Activated naive CD8-positive, alpha-beta T cell treated with anti-CD3 and anti-CD28 coated beads, Interleukin-2, amount 10 ng/mL, durations not matched to agents 7 days and 5 days (primary cell): ENCODE measurements around the gene ERAL1. TPM values are rescaled to one million over a fixed set of nuclear protein-coding genes. Genes with fewer than 3 reads are reported as not detected.

ENCODE experiments used
- ATAC-seq: fragments of 150-1000 bp; cut with Tn5 transposase; one replicate; pipeline ENCODE4 v1.10.0; 2021; ENCODE audit warnings: low read depth, moderate library complexity
- POLR2A ChIA-PET: fragments of 350-600 bp; sonication (Branson Sonifier 250); formaldehyde crosslinking; loops from one replicate; lab custom pipeline; 2021; ENCODE audit warnings: antibody characterized with exemption; lab: Charles Lee
- DNase-seq: peaks from one replicate; pipeline ENCODE4 v3.0.0; 2021
- H3K27ac Mint-ChIP-seq: one replicate; pipeline ENCODE4 v1.8.0; 2022; ENCODE audit warnings: mild to moderate bottlenecking, mixed read lengths
- H3K27me3 Mint-ChIP-seq: one replicate; pipeline ENCODE4 v1.8.0; 2022; ENCODE audit warnings: mild to moderate bottlenecking, moderate library complexity, mixed read lengths
- H3K36me3 Mint-ChIP-seq: one replicate; pipeline ENCODE4 v1.8.0; 2021; ENCODE audit warnings: mild to moderate bottlenecking, mixed read lengths
- H3K4me1 Mint-ChIP-seq: one replicate; pipeline ENCODE4 v1.8.0; 2021; ENCODE audit warnings: mixed read lengths
- H3K4me3 Mint-ChIP-seq: one replicate; pipeline ENCODE4 v1.8.0; 2022; ENCODE audit warnings: mild to moderate bottlenecking, moderate library complexity, mixed read lengths
- H3K9me3 Mint-ChIP-seq: one replicate; pipeline ENCODE4 v1.8.0; 2021; ENCODE audit warnings: mixed read lengths
- total RNA-seq, 2 experiments: library from RNA; stranded (reverse); gene quantifications; one replicate each; pipeline ENCODE4 v1.2.3, GENCODE V29; 2021

Gene ERAL1
- total RNA-seq, 2 experiments from 2014 or later, result 34.3 to 37.6 TPM

DNA sequence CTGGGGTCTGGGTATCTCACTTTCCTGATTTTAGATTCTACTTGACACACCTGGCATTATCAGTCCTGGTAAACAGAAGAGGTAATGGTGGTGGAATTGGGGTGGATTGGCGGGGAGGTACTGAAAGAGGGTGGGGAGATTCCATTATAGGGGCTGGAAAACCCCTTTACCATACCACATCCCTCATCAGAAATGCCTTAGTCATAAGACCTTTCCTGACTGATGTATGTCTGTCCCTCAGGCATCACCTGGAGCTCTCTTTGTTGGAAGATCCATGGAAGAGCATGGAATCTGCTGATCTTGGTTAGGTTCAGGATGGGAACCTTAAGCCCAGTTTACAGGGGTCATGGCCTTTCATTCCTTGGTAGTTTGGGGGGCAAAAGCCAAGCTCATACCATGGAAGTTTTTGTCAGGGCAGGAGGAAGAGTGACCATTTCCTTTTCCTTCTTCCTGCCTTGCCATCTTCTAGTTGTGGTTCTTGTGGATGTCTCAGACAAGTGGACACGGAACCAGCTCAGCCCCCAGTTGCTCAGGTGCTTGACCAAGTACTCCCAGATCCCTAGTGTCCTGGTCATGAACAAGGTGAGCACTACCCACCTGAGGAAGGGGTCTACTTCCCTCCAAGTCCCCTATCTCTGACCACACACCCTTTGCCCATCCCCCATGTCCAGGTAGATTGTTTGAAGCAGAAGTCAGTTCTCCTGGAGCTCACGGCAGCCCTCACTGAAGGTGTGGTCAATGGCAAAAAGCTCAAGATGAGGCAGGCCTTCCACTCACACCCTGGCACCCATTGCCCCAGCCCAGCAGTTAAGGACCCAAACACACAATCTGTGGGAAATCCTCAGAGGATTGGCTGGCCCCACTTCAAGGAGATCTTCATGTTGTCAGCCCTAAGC is 3.3 kb downstream of the ERAL1 start:
- no peak overlapping the region for H3K27ac Mint-ChIP-seq
- peaks cover 14% of the 10 kb centered on the region for H3K4me1 Mint-ChIP-seq
- no peak overlapping the region for H3K4me3 Mint-ChIP-seq
- ATAC-seq, result no peak
- DNase-seq, result no peak
- H3K36me3 Mint-ChIP-seq, result peaks cover 11% of the 10 kb centered on the region
- H3K27me3 Mint-ChIP-seq, result no peaks in the 10 kb centered on the region
- POLR2A ChIA-PET, result interaction anchor here (0.6 to 2.0 kb wide), 3 partner anchors 13 to 138 kb away, joined by 3 to 4 read pairs (median 4); partner anchors contain the start of gene RPL23A
- H3K9me3 Mint-ChIP-seq, result no peaks in the 10 kb centered on the region

DNA sequence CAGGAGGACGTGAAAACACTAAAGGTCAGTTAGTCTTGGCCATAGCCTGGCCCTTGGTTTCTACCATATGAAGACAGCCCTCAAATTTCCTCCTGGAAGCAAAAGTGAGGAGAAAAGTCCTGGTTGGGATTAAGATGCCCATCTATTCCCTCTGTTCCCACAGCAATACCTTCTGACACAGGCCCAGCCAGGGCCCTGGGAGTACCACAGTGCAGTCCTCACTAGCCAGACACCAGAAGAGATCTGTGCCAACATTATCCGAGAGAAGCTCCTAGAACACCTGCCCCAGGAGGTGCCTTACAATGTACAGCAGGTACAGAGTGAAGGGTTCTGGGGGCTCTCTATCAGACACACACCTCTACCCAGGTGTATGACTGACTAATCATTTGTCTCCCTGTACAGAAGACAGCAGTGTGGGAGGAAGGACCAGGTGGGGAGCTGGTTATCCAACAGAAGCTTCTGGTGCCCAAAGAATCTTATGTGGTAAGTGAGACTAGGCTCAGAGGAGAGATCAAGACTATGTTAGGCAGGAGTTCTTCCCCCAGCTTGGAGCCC is 4.1 kb downstream of the ERAL1 start:
- DNase-seq, result no peak
- peaks cover 11% of the 10 kb centered on the region for H3K36me3 Mint-ChIP-seq
- no peaks in the 10 kb centered on the region for H3K9me3 Mint-ChIP-seq
- POLR2A ChIA-PET, result interaction anchor here (0.6 to 2.0 kb wide), 3 partner anchors 12 to 139 kb away, joined by 3 to 4 read pairs (median 4); partner anchors contain the start of gene RPL23A
- no peak overlapping the region for H3K4me3 Mint-ChIP-seq
- H3K4me1 Mint-ChIP-seq, result peaks cover 14% of the 10 kb centered on the region
- no peaks in the 10 kb centered on the region for H3K27me3 Mint-ChIP-seq
- no peak for ATAC-seq
- H3K27ac Mint-ChIP-seq, result no peak overlapping the region

- no peak for ATAC-seq
- Mint-ChIP-seq H3K4me3 (no peak overlapping the region), H3K27me3 (no peaks in the 10 kb centered on the region), H3K27ac (no peak overlapping the region), H3K9me3 (no peaks in the 10 kb centered on the region), H3K36me3 (peaks cover 11% of the 10 kb centered on the region), H3K4me1 (peaks cover 8% of the 10 kb centered on the region)
- POLR2A ChIA-PET, result interaction anchor here (1.5 kb wide), 1 partner anchor 11 kb away, joined by 4 read pairs; no protein-coding TSS in a partner anchor
- DNase-seq, result no peak
Observed at GRCh38 chr17:28860363-28860808, 5.6 kb downstream of the ERAL1 start.

DNA sequence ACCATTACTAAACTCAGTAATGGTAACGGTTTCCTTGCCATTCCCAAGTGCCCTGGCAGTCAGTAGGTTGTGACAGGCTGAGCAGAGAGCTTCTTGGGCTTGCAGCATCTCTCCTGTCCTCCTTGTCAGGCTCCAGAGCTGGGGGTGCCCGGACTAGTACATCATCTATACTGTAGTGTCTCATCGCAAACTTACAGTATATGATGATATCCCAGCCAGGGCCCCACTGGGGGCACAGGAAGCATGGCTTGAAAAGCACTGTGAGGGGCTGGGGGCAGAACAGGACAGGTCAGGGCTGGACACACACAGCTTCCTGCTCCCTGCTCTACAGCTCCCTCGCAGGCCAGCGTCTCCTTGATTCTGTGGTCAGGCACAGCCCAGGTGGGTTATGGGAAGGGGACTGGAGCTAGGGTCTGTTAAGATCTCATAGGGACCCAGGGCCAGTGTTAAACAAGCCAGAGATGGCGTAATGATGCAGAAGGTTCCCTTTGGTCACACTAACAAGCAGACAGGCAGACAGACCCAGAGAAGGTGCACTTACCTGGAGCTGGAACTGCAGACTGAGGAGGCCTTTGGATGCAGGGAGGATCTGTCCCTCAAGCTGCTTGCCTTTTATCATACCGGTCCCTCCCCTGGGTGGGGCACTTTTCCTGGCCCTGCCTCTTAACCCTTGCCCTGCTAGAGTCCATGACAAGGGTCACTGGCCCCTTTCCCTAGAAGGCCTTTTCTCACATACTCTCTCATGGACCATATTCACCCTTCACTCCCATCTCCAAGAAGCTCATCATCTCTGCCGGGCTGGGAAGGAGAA is 6.8 kb downstream of the ERAL1 start:
- Mint-ChIP-seq H3K9me3 (no peaks in the 10 kb centered on the region), H3K4me1 (peaks cover 5% of the 10 kb centered on the region), H3K36me3 (peaks cover 8% of the 10 kb centered on the region), H3K27me3 (no peaks in the 10 kb centered on the region), H3K4me3 (no peak overlapping the region), H3K27ac (no peak overlapping the region)
- no peak for DNase-seq
- POLR2A ChIA-PET, result interaction anchor here (1.5 kb wide), 1 partner anchor 10 kb away, joined by 4 read pairs; no protein-coding TSS in a partner anchor
- no peak for ATAC-seq

DNA sequence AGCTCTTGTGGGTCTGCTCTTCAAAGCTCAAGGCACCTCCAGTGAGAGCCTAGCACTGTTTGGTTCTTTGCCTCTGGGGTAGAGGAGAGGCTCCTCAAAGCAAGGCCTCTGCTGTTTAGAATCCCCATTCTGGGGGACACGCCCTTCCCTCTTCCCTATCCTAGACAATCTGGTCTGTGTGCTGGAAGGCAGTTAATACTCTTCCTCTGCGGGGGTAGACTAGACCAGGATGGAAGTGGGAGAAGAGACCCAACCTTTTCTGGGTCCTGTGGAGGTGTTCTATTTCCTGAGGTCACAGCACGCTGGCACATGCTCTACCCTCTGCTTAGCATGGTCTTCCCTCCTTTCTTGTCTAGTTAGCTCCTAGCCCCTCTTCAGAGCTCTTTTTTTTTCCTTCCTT is 7.7 kb downstream of the ERAL1 start:
- no peak for DNase-seq
- H3K27ac Mint-ChIP-seq, result no peak overlapping the region
- no peaks in the 10 kb centered on the region for H3K27me3 Mint-ChIP-seq
- no peak for ATAC-seq
- POLR2A ChIA-PET, result no interaction called here
- peaks cover 8% of the 10 kb centered on the region for H3K36me3 Mint-ChIP-seq
- H3K4me1 Mint-ChIP-seq, result peaks cover 5% of the 10 kb centered on the region
- no peak overlapping the region for H3K4me3 Mint-ChIP-seq
- H3K9me3 Mint-ChIP-seq, result no peaks in the 10 kb centered on the region

DNA sequence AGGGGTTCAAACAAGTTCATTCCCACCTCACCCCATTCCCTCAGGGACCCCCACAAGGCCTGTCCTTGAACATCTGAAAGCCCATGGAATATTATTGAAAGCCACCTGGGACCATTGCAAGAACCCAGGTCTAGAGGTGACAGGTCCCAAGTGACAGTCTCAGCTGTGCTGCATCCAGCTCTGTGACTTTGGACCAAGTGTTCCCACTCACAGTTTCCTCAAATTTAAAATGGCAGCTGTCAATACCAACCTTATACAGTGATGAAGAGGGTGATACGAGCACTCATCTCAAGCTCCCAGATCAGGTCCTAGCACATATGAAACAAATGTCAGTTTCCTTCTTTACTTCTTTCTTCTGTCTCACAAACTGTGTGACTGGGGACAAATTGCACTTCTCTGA is 9.1 kb downstream of the ERAL1 start:
- DNase-seq, result no peak
- Mint-ChIP-seq H3K27ac (no peak overlapping the region), H3K4me1 (peaks cover 3% of the 10 kb centered on the region), H3K4me3 (no peak overlapping the region), H3K27me3 (no peaks in the 10 kb centered on the region), H3K36me3 (peaks cover 4% of the 10 kb centered on the region), H3K9me3 (no peaks in the 10 kb centered on the region)
- ATAC-seq, result no peak
- POLR2A ChIA-PET, result no interaction called here

DNA sequence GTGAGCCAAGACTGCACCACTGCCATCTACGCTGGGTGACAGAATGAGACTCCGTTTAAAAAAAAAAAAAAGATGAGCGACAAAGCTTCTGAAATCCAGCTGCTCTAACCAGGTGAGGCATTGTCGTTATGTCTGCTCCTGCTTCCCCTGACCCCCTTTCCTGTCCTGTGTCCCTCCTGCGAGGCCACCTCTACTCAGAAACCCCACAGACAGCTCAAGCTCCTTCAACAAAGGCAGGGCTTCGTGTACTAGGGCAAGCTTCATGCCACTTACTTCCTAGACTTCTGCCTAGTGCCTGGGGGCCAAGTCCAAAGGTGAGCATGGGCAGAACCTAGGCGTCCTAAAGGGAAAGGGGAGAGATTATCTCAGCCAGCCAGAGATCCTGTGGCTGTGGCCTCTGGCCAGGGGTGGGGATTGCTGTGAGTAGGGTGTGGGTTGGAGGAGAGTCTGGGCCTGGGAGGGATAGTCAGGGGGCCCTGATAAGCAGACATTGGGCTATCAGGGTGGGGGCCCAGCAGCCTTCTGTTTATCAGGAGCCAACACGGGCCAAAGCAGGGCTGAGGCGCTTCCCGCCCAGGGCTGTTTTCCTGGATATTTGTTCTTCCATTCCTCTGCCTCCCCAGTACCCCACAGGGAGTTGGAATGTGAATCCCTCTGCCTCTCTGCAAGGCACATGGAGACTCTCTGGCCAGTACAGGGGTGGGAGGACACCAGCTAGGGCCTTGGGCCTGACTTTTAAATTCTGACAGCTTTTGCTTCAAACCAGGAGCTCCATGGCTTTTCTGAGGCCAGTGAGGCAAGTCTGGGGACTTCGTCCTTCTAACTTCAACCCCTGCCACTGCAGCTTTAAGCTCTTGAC is 10.4 kb downstream of the ERAL1 start:
- POLR2A ChIA-PET, result interaction anchor here (0.6 kb wide), 2 partner anchors 27 to 86 kb away, joined by 3 read pairs; partner anchors contain the start of gene PHF12
- Mint-ChIP-seq H3K27me3 (no peaks in the 10 kb centered on the region), H3K27ac (no peak overlapping the region), H3K36me3 (peaks cover 4% of the 10 kb centered on the region), H3K4me3 (no peak overlapping the region), H3K9me3 (no peaks in the 10 kb centered on the region), H3K4me1 (peaks cover 3% of the 10 kb centered on the region)
- no peak for DNase-seq
- ATAC-seq, result no peak

DNA sequence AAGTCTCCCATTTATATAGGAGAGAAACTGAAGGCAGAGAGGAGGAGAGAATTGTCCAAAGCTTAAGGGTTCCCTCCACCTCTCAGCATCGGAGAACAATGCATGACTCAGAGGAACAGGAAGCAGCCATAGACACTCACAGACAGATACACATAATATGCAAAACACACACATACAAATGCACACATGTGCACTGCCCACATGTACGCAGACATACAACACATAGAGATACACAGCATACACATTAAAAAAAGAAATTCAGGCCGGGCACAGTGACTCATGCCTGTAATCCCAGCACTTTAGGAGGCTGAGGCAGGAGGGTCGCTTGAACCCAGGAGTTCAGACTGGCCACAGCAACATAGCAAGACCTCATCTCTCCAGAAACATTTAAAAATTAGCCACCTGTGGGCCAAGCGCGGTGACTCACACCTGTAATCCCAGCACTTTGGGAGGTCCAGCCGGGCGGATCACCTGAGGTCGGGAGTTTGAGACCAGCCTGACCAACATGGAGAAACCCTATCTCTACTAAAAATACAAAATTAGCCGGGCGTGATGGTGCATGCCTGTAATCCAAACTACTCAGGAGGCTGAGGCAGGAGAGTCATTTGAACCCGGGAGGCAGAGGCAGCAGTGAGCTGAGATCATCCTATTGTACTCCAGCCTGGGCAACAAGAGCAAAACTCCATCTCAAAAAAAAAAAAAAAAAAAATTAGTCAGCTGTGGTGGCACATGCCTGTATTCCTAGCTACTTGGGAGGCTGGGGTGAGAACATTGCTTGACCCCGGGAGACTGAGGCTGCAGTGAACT is 11.3 kb downstream of the ERAL1 start:
- ATAC-seq (no peak), DNase-seq (no peak)
- H3K36me3 Mint-ChIP-seq, result peaks cover 3% of the 10 kb centered on the region
- no peaks in the 10 kb centered on the region for H3K9me3 Mint-ChIP-seq
- H3K4me1 Mint-ChIP-seq, result peaks cover 6% of the 10 kb centered on the region
- H3K27me3 Mint-ChIP-seq, result no peaks in the 10 kb centered on the region
- H3K27ac Mint-ChIP-seq, result peak overlapping the region; percentile 28
- H3K4me3 Mint-ChIP-seq, result no peak overlapping the region
- POLR2A ChIA-PET, result interaction anchor here (0.6 kb wide), 1 partner anchor 26 kb away, joined by 3 read pairs; no protein-coding TSS in a partner anchor

DNA sequence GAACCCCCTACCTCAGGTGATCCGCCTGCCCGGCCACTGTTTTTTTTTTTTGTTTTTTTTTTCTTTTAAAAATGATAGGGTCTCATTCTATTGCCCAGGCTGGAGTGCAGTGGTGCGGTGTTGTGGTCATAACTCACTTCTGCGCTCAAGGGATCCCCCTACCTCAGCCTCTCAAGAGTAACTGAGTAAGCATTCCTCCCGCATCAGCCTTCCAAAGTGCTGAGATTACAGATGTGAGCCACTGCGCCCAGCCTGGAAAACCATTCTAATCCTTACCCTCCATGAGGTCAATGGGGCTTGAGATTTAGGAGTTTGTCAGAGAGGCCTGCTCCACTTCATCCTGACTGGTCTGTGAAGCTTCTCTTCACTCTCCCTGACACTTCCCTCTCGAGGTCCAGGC is 12.5 kb downstream of the ERAL1 start:
- peaks cover 9% of the 10 kb centered on the region for H3K4me1 Mint-ChIP-seq
- H3K4me3 Mint-ChIP-seq, result no peak overlapping the region

GRCh38 chr17:28871056-28871579 is 16.3 kb downstream of the ERAL1 start:
- H3K27ac Mint-ChIP-seq, result peak overlapping the region; percentile 100
- peak; percentile 58 for DNase-seq
- peaks cover 2% of the 10 kb centered on the region for H3K36me3 Mint-ChIP-seq
- H3K9me3 Mint-ChIP-seq, result no peaks in the 10 kb centered on the region
- H3K27me3 Mint-ChIP-seq, result no peaks in the 10 kb centered on the region
- peaks cover 10% of the 10 kb centered on the region for H3K4me1 Mint-ChIP-seq
- H3K4me3 Mint-ChIP-seq, result peak overlapping the region; percentile 80
- ATAC-seq, result peak; percentile 100
- POLR2A ChIA-PET, result interaction anchor here (0.5 to 2.2 kb wide), 15 partner anchors 10 to 1909 kb away, joined by 3 to 28 read pairs (median 4); partner anchors contain the start of genes DHRS13, FAM222B, FLOT2 and PHF12

More for the DNA sequence above, 12.5 kb downstream of the ERAL1 start:
- ATAC-seq (no peak), DNase-seq (no peak)
- H3K9me3 Mint-ChIP-seq, result no peaks in the 10 kb centered on the region
- H3K36me3 Mint-ChIP-seq, result peaks cover 2% of the 10 kb centered on the region
- POLR2A ChIA-PET, result no interaction called here
- H3K27ac Mint-ChIP-seq, result no peak overlapping the region
- H3K27me3 Mint-ChIP-seq, result no peaks in the 10 kb centered on the region

- Mint-ChIP-seq H3K9me3 (no peaks in the 10 kb centered on the region), H3K4me3 (no peak overlapping the region), H3K4me1 (peaks cover 17% of the 10 kb centered on the region), H3K36me3 (peaks cover 11% of the 10 kb centered on the region), H3K27me3 (no peaks in the 10 kb centered on the region), H3K27ac (no peak overlapping the region)
- POLR2A ChIA-PET, result no interaction called here
- no peak for DNase-seq
- no peak for ATAC-seq
Observed at GRCh38 chr17:28873839-28874238, 19.0 kb downstream of the ERAL1 start.
